ENCODE measurements around the gene CALHM6. TPM values are rescaled to one million over a fixed set of nuclear protein-coding genes. Genes with fewer than 3 reads are reported as not detected.

The CALHM6 gene
- total RNA-seq, 4 donors from 2014 or later, result 0.76 to 4.1 (median 1.2) TPM; not detected in 1

- TF ChIP-seq POLR2AphosphoS5 (IDR thresholded peaks at IDR 0.05) (no peak), POLR2A (IDR thresholded peaks at IDR 0.05) (no peak), EP300 (IDR thresholded peaks at IDR 0.05) (no peak)
- TF ChIP-seq, protein P1, sequence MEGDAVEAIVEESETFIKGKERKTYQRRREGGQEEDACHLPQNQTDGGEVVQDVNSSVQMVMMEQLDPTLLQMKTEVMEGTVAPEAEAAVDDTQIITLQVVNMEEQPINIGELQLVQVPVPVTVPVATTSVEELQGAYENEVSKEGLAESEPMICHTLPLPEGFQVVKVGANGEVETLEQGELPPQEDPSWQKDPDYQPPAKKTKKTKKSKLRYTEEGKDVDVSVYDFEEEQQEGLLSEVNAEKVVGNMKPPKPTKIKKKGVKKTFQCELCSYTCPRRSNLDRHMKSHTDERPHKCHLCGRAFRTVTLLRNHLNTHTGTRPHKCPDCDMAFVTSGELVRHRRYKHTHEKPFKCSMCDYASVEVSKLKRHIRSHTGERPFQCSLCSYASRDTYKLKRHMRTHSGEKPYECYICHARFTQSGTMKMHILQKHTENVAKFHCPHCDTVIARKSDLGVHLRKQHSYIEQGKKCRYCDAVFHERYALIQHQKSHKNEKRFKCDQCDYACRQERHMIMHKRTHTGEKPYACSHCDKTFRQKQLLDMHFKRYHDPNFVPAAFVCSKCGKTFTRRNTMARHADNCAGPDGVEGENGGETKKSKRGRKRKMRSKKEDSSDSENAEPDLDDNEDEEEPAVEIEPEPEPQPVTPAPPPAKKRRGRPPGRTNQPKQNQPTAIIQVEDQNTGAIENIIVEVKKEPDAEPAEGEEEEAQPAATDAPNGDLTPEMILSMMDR (IDR thresholded peaks at IDR 0.05), result no peak
- Histone ChIP-seq H3K36me3 (no peaks in the 10 kb centered on the region), H3K27me3 (no peaks in the 10 kb centered on the region), H3K27ac (peak overlapping the region; percentile 88), H3K9me3 (no peaks in the 10 kb centered on the region), H3K4me3 (peak overlapping the region; percentile 33), H3K4me1 (no peaks in the 10 kb centered on the region)
- DNase-seq (ENCODE audit: low spot score in 2 of 2), result no peak
Measured at GRCh38 chr6:116512734-116513133, 51.6 kb downstream of the CALHM6 start.

Other genes starting within 250 kb of the CALHM6 start
- 10 to 100 TPM; 11.2 to 21.8 (median 16.7) TPM for gene TSPYL4, start 207.3 kb upstream of the CALHM6 start, total RNA-seq
- gene TSPYL1, start 181.4 kb upstream of the CALHM6 start, total RNA-seq, result 10 to 100 TPM; 48.0 to 95.2 (median 67.0) TPM
- gene DSE, start 90.4 kb upstream of the CALHM6 start, total RNA-seq, result 10 to 100 TPM; 36.0 to 40.0 (median 37.2) TPM
- gene CALHM5, start 50.3 kb downstream of the CALHM6 start, total RNA-seq, result 1 to 10 TPM in 3 of 4 donors, under 1 TPM in 1; 0.89 to 5.9 (median 1.4) TPM
- not detected for gene TRAPPC3L, start 84.3 kb downstream of the CALHM6 start, total RNA-seq
- gene CALHM4, start 92.4 kb downstream of the CALHM6 start, total RNA-seq, result 10 to 100 TPM in 1 of 4 donors, 1 to 10 TPM in 2, not detected in 1; 1.8 to 12.5 (median 2.6) TPM
- gene RWDD1, start 110.1 kb downstream of the CALHM6 start, total RNA-seq, result 10 to 100 TPM; 24.6 to 38.1 (median 27.1) TPM
- gene RSPH4A, start 155.1 kb downstream of the CALHM6 start, total RNA-seq, result 1 to 10 TPM in 1 of 4 donors, under 1 TPM in 2, not detected in 1; 0.25 to 2.0 (median 0.81) TPM
- gene ZUP1, start 207.4 kb downstream of the CALHM6 start, total RNA-seq, result 10 to 100 TPM in 2 of 4 donors, 1 to 10 TPM in 2; 8.9 to 17.3 (median 9.6) TPM
- gene KPNA5, start 219.8 kb downstream of the CALHM6 start, total RNA-seq, result 10 to 100 TPM in 2 of 4 donors, 1 to 10 TPM in 2; 6.1 to 11.8 (median 9.6) TPM